CD4-positive, alpha-beta T cell treated with Interleukin-15 for 1 hour (primary cell): ENCODE results near the gene ENAM.
"Not testable (repeated sequence)": the region's sequence is repeated elsewhere in the genome, so short reads cannot be mapped to it uniquely, and the experiment has no call there.

Experiments used
- DNase-seq: peaks from one replicate; pipeline ENCODE4 v3.0.0-alpha.2; 2020

The ENAM gene

GRCh38 chr4:70630162-70630561, 1.6 kb downstream of the ENAM start:
- DNase-seq, result no peak

GRCh38 chr4:70632028-70632427, 3.5 kb downstream of the ENAM start:
- DNase-seq, result no peak

GRCh38 chr4:70634482-70634881, 5.9 kb downstream of the ENAM start:
- no peak for DNase-seq

GRCh38 chr4:70637239-70637913, 8.8 kb downstream of the ENAM start:
- no peak for DNase-seq

- DNase-seq, result no peak
These were observed 11.6 kb downstream of the ENAM start for GRCh38 chr4:70640192-70640591.

GRCh38 chr4:70650741-70651140, 22.2 kb downstream of the ENAM start:
- not testable (repeated sequence) for DNase-seq

- DNase-seq, result no peak
These were observed 23.4 kb downstream of the ENAM start for GRCh38 chr4:70651864-70652506.

GRCh38 chr4:70654605-70655011, 26.1 kb downstream of the ENAM start:
- DNase-seq, result no peak

- DNase-seq, result no peak
These were observed 28.8 kb downstream of the ENAM start for GRCh38 chr4:70657326-70657725.

GRCh38 chr4:70658418-70658817, 29.9 kb downstream of the ENAM start:
- DNase-seq, result no peak

GRCh38 chr4:70660106-70660505, 31.6 kb downstream of the ENAM start:
- no peak for DNase-seq

- not testable (repeated sequence) for DNase-seq
These were observed 32.9 kb downstream of the ENAM start for GRCh38 chr4:70661309-70661922.

GRCh38 chr4:70666369-70666768, 37.8 kb downstream of the ENAM start, which contains the start of gene JCHAIN:
TSS of gene JCHAIN (minus strand) at chr4:70666508. CDS start at chr4:70666490, 18 bp downstream.
- DNase-seq, result no peak

GRCh38 chr4:70667740-70668535, 39.4 kb downstream of the ENAM start:
- DNase-seq, result no peak

GRCh38 chr4:70670332-70671014, 41.9 kb downstream of the ENAM start:
- no peak for DNase-seq

GRCh38 chr4:70671091-70671490, 42.5 kb downstream of the ENAM start:
- no peak for DNase-seq

- DNase-seq, result no peak
These were observed 45.6 kb downstream of the ENAM start for GRCh38 chr4:70674191-70674590.

- DNase-seq, result no peak
These were observed 46.2 kb downstream of the ENAM start for GRCh38 chr4:70674731-70675130.

GRCh38 chr4:70676554-70677090, 48.1 kb downstream of the ENAM start:
- DNase-seq, result no peak

- DNase-seq, result no peak
These were observed 49.9 kb downstream of the ENAM start for GRCh38 chr4:70678383-70678999.

GRCh38 chr4:70680934-70681333, 52.4 kb downstream of the ENAM start:
- DNase-seq, result no peak

GRCh38 chr4:70681704-70682103, 53.2 kb downstream of the ENAM start:
- no peak for DNase-seq
